Renal cortical epithelial cell (primary cell): ENCODE results near the gene SOX30. TPM values are rescaled to one million over a fixed set of nuclear protein-coding genes. Genes with fewer than 3 reads are reported as not detected.
A peak's percentile ranks its signal among the peaks of the same experiment; 100 is the strongest.

Source experiments
- DNase-seq: peaks from one replicate; pipeline ENCODE4 v3.0.0-alpha.2; 2011; ENCODE audit warnings: low read depth
- total RNA-seq: library from RNA; depleted of rRNA; stranded (reverse); fragments of >200 nt; gene quantifications from 2 replicates; pipeline ENCODE4 v1.2.3, GENCODE V29; 2014

SOX30 gene
- total RNA-seq, 1 donor from 2014 or later, result 0.05 TPM

DNA sequence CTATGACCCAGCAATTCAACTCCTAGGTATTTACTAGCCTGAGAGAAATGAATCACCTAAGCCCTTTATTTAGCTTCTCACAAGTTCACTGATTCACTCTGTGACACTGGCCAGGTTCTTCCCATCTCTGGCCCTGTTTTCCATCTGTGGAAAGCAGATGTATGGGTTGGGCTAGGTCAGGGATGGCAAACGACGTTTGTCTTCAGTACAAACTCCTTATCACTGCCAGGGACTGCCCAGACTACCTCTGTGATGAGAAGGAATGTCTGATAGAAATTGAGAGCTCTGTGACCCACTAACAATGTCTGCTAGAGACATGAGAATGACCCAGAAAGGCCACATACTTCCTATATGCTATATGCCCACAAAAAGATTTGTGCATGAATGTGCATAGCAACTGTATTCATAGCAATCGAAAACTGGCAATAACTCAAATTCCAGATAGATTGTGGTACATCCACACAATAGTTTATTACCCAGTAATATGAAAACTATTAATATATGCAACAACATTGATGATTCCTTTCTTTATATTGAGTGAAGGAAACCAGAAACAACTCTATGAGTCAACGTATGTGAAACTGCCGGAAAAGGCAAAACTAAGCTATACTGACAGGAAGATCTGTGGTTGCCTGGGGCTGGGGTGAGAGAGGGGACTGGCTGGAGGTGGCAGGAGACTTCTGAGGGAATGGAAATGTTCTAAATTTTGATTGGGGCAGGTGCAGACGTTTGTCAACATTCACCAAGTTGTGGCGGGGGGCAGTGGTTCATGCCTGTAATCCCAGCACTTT, 44.7 kb downstream of the SOX30 start:
- DNase-seq, result peak; percentile 86

DNA sequence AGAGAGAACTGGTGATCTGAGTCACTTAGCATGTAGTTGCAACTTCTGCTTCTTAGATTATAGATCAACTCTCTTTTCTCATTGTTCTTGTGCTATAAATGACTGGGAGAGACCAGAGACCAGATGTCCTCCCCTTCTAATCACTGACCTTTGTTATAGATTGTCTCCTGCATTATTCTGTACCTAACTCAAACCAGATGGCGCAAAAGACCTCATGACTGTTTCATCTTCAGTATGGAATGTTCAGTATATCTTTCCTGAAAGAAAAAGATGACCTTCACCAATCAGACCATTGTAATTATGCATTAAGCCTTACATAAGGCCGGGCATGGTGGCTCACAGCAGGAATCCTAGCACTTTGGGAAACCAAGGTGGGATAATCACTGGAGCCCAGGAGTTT, 46.2 kb downstream of the SOX30 start:
- no peak for DNase-seq

DNA sequence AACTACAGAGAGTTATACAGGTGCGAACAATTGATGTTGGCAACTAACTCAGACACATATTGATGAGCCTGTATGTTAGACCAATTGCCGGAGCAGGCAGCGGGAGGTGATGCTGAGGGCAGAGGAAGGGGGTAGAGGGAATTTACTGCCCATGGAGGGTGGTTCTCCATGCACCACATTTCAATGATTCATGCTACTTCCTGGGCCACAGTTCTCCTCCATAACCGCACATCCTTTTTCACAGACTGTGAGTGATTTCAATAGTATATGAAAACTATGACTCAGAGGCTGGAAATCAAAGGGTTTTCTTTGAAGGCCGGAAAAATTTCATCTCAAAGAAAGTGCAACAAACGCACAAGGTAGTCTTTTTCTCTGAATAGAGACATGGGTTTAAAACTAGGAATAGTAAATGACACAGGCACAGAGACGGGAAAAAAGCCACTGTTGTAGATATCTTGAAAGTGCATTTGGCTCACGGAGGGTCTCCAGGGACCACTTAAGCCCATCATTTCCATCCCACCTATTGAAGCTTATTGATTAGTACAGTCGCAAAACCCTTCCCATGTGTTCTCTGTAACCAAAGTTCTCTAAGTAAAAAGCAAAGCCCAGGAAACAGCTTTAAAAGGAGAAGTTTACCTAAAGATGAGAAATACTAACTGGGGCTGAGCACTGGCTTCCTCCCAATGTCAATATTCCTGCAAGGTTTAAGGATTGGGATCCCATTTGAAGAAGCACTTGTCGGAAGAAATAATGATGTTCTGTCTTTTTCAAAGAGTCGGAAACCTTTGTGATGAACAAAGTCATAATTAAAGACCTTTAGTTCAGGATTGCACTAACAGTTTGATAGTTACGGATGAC, 48.7 kb downstream of the SOX30 start:
- peak; percentile 96 for DNase-seq

- peak; percentile 35 for DNase-seq
Observed at GRCh38 chr5:157602505-157602904, 49.7 kb downstream of the SOX30 start.

GRCh38 chr5:157600252-157600651, 52.0 kb downstream of the SOX30 start:
- DNase-seq, result peak; percentile 2

DNA sequence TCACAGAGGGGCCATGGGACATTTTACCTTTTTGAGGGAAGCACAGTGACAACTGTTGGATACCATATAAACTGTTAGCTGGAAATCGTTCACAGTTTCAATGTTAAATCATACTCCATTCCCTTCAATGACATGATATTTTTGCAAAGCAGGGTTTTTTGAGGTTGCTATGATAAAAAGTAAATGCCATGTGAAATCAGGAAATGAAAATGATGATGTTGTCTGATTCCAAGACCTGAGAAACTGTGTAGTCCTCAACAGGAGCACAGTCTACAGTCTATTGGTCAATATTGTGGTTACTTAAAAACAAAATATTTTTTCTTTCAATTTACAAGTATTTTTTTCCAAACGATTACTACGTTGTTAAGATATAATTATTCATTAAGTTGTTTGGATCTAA, 52.7 kb downstream of the SOX30 start:
- DNase-seq, result no peak

- no peak for DNase-seq
Observed at GRCh38 chr5:157598350-157598936, 53.8 kb downstream of the SOX30 start.

- DNase-seq, result no peak
Observed at GRCh38 chr5:157597277-157597676, 55.0 kb downstream of the SOX30 start.

DNA sequence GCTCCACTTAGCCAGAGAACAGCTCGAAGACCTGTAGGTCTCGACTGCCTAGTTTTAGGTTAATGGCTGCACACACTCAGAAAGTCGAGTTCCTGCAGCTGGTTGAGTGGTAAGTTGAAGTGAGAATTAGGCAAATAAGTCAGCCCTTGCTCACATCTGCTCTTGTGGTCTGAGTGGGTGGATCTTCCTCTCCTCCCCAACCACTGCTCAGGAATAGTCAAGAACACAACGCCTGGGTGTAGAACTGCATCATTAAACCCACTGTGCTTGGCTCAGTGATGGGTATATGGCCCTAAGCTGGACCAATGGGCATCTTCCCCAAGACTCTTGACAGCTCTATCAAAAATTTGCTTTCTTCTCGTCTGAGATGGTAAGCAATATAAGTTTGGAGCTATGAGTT, 55.8 kb downstream of the SOX30 start:
- DNase-seq, result no peak

DNA sequence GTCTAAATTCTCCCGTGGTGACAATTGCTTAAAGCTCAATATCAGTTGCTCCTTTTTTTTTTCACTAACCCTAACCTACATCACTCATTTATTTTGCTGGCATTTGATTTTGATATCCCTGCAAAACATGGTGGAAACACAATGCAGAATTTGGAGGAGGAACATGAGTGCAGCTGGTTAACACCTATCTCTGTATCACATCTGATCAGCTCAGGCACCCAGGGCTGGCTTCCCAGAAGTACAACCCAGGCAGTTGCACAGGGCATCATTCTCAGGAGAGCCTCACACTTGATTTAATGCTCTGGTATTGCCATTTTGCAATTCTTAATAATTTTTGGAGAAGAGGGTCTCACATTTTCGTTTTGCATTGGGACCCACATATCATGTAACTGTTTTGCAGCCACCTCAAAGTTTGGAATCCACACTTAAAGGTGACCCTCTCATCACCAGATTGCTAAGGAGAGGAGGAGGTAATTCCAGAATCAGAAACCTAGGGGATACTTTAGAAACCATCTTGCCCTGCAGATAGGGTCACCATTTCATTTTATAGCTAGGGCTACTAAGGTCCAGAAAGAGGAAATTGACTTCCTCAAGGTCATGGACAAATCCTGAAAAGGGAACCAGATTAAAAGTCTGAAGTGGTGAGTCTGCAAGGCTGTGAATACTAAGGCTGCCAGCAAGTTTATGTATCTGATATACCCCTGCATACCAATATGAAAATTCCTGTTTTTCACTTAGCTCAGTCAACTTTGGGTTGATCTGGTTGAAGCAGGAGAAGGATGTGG, 57.4 kb downstream of the SOX30 start:
- no peak for DNase-seq

- DNase-seq, result no peak
Observed at GRCh38 chr5:157594257-157594656, 58.0 kb downstream of the SOX30 start.

DNA sequence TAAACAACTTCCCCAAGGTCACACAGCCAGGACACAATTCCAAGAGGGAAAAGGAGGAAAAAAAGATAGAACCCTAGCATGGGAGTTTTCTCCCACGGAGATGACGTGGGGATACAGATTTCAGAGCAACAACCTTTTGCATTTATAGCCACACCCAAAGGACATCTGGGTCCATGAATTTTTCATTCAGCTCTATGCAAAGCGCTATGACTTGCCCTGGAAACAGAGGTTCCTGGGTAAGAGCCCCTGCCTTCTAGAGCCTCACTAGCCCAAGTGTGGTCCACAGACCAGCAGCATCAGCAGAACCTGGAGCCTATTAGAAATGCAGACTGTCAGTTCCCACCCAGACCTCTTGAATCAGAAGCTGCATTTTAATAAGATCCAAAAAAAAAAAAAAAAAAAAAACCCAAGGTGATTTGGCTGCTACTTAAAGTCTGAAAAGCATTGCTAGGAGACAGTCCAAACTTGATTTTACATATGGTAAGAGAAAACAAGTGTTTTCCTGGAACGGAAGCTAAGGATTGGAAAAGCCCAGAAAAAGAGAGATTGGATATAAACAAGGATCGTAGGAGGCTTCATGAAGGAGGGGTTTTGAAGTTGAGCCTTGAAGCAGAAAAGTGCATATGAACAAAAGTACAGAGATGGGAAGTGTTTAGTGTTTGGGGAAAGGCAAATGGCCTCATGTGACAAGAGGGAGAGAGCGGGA, 59.0 kb downstream of the SOX30 start:
- DNase-seq, result no peak

GRCh38 chr5:157592594-157592993, 59.6 kb downstream of the SOX30 start:
- DNase-seq, result no peak

DNA sequence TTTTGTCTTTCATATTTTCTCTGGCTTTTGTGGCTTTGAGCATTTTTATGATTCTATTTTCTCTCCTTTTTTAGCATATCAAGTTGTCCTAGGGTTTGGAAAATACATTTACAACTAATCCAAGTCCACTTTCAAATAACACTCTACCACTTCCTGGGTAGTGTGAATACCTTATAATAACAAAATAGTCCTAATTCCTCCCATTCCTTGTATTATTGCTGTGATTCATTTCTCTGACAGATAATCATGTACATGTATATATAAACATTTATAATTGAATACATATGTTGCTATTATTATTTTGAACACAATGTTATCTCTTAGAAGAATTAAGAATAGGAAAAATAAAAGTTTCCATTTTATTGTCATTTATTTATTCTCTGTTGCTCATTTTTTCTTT, 61.8 kb downstream of the SOX30 start:
- no peak for DNase-seq

GRCh38 chr5:157584628-157585027, 67.6 kb downstream of the SOX30 start:
- DNase-seq, result no peak

DNA sequence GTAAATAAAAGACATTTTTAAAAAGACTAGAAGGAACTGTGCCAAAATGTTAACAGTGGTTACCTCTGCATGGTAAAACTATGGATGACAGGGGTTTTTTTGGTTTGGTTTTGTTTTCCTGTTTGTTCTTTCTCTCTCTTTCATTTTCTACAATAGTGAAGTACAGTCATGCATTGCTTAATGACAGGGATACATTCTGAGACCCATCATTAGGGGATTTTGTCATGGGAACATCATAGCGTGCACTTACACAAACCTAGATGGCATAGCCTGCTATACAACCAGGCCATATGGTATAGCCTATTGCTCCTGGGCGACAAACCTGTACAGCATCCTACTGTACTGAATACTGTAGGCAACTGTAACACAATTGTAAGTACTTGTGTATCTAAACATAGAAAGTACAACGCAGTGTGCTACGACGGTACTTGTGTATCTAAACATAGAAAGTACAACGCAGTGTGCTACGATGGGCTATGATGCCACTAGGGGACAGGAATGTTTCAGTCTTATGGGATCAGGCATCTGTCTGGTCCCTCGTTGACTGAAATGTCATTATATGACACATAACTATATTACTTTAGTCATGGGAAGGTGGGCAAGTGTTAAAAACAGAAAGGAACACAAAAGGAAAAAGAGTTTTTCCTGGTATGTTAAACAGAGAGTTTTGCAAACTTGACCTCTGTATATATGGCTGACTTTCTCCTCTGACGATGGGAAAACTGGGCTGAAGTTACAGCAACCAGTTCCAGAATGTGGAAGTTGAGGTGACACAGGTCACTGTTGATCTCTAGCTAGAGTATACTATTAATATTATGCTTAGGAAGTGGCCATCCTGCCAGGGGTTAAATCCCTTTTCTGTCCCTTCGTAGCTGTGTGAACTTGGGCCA, 69.3 kb downstream of the SOX30 start:
- DNase-seq, result no peak

- no peak for DNase-seq
Observed at GRCh38 chr5:157581901-157582300, 70.3 kb downstream of the SOX30 start.

- DNase-seq, result no peak
Observed at GRCh38 chr5:157578079-157578780, 74.0 kb downstream of the SOX30 start.

DNA sequence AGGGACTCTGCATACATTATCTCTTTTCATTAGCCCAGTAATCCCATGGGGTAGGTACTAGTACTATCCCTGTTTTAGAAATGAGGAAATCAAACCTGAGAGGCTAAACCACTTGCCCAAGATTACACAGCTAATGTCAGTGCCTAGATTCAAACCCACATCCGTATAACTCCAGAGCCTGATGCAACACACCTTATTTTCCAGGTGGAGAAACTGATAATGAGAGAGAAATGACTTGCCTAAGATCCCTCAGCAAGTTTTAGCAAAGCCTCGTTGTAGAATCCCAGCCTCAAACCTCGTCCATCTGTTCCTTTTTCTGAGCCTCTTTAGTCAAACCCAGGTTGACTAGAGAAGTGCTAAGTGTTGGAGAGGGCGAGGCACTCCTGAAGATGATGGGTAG, 75.6 kb downstream of the SOX30 start:
- DNase-seq, result no peak
